Measurements from ENCODE around the gene CFAP45. TPM values are rescaled to one million over a fixed set of nuclear protein-coding genes. Genes with fewer than 3 reads are reported as not detected.
A peak's percentile ranks its signal among the peaks of the same experiment; 100 is the strongest.

CFAP45 gene
- total and polyA plus RNA-seq, 2 experiments from 2014 or later = 0.36 TPM; not detected in 1

- ATAC-seq (no peak), DNase-seq (ENCODE audit: low spot score) (no peak)
- no peaks in the 10 kb centered on the region for H3K79me2 ChIP-seq (replicated peaks; ENCODE audit: insufficient read depth)
- H3K9me2 ChIP-seq (ENCODE audit: insufficient read depth) = no peaks in the 10 kb centered on the region
- no peaks in the 10 kb centered on the region; the same call in 1 of the 3 replicates for H3K9me3 Mint-ChIP-seq
- peaks cover 52% of the 10 kb centered on the region for H3K36me3 Mint-ChIP-seq (ENCODE audit: low read depth)
- peaks cover 8% of the 10 kb centered on the region for H3K27me3 Mint-ChIP-seq (ENCODE audit: insufficient read depth, low read depth, poor library complexity)
- no peak overlapping the region for H3K4me3 ChIP-seq
- H3K4me1 Mint-ChIP-seq = peaks cover 16% of the 10 kb centered on the region
- H3K27ac Mint-ChIP-seq = peak overlapping the region; percentile 19; the same call in 1 of the 2 replicates
- H3K4me3 Mint-ChIP-seq = no peak overlapping the region
- H4K20me1 ChIP-seq (replicated peaks; ENCODE audit: insufficient read depth) = no peaks in the 10 kb centered on the region; the same call in 1 of the 2 replicates
- H3K4me1 ChIP-seq (ENCODE audit: insufficient read depth) = no peaks in the 10 kb centered on the region
- H2AFZ ChIP-seq = no peak overlapping the region
- H3K36me3 ChIP-seq (ENCODE audit: insufficient read depth) = 0 out of 2 replicates have a peak, but pooled peaks cover 8% of the 10 kb centered on the region
- no peaks in the 10 kb centered on the region; the same call in 1 of the 2 replicates for H3F3A ChIP-seq (replicated peaks; ENCODE audit: low read depth)
- H3K27ac ChIP-seq (ENCODE audit: low read depth) = no peak overlapping the region
- no peaks in the 10 kb centered on the region for H3K27me3 ChIP-seq (ENCODE audit: insufficient read depth)
- TF ChIP-seq CTCF (conservative IDR thresholded peaks at IDR 0.05; ENCODE audit: low read depth in 2 of 2) (no peak), EZH2phosphoT487 (IDR thresholded peaks at IDR 0.05; ENCODE audit: unreplicated experiment) (no peak), EZH2 (IDR thresholded peaks at IDR 0.05; ENCODE audit: low read depth, unreplicated experiment) (no peak), POLR2AphosphoS5 (IDR thresholded peaks at IDR 0.05; ENCODE audit: low read depth) (no peak), CREB1 (CRISPR knock-in tag; IDR thresholded peaks at IDR 0.05; ENCODE audit: low read depth) (no peak), ETS1 (IDR thresholded peaks at IDR 0.05) (no peak), STAT1 (IDR thresholded peaks at IDR 0.05; ENCODE audit: unreplicated experiment) (no peak), ZNF331 (CRISPR knock-in tag; IDR thresholded peaks at IDR 0.05; ENCODE audit: low read depth) (no peak), NANOG (IDR thresholded peaks at IDR 0.05; ENCODE audit: borderline replicate concordance) (no peak), ZNF462 (CRISPR knock-in tag; IDR thresholded peaks at IDR 0.05) (no peak), JUNB (IDR thresholded peaks at IDR 0.05; ENCODE audit: unreplicated experiment) (no peak), ZNF114 (CRISPR knock-in tag; IDR thresholded peaks at IDR 0.05) (no peak)
- no peak overlapping the region for H3K4me2 ChIP-seq
These were observed 30.7 kb upstream of the CFAP45 start for GRCh38 chr1:159930634-159931033.

Data from GM23338 (cell line).